Gastroesophageal sphincter (tissue), 3 donors: ENCODE data around the gene ARID3B.

Experiments
- POLR2A ChIP-seq, 2 donors: fragments of 450-650 bp; IDR thresholded peaks; one replicate each; pipeline ENCODE4 v1.6.1; 2017; ENCODE audit warnings: antibody characterized with exemption in 2 of 2, mild to moderate bottlenecking in 2 of 2, moderate library complexity in 1 of 2
- TF ChIP-seq, protein P1 (sequence below), 4 experiments: fragments of 200-600 bp in 2 of 4; fragments of 450-650 bp in 2 of 4; sonication (generic) in 1 of 4; IDR thresholded peaks; one replicate each; pipeline ENCODE4 v1.5.1; 2017 to 2019; ENCODE audit warnings: antibody characterized with exemption in 4 of 4, mild to moderate bottlenecking in 2 of 4, moderate library complexity in 2 of 4

DNA sequence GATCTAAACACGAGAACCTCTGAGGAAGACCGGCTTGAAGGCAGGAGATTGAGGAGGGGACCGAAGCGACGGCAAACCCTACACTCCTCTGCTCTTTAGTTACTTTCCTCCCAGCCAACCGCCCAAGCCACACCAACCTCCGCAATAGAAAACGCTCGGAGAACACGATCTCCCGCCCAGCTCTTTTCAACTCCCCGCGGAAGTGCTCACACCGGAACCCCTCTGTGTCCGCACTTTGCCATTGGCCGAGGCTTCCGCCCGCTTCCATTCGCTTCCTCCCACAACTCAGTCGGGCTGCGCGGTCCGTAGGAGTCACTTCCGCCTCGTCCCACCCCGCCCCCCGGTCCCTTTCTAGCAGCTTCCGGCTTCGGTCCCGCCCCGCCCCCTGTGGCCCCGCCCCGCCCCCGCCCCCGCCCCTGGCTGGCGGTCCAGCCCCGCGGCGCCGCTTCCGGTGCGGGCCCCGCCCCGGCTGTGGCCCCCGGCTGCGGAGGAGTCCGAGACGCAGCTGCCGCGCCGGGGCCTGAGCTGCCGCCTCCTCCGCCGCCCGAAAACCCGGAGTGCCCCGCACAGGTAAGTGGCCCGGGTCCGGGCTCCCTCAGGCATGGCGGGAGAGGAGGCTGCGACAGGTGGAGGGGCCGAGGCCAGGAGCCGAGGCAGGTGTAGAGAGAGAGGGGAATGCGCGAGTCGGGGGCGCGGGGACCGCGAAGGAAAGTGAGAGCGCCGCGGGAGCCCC, at the start of gene ARID3B:
- TF ChIP-seq POLR2A (IDR thresholded peaks at IDR 0.05): peak; percentile 42 to 68
- TF ChIP-seq, protein P1, sequence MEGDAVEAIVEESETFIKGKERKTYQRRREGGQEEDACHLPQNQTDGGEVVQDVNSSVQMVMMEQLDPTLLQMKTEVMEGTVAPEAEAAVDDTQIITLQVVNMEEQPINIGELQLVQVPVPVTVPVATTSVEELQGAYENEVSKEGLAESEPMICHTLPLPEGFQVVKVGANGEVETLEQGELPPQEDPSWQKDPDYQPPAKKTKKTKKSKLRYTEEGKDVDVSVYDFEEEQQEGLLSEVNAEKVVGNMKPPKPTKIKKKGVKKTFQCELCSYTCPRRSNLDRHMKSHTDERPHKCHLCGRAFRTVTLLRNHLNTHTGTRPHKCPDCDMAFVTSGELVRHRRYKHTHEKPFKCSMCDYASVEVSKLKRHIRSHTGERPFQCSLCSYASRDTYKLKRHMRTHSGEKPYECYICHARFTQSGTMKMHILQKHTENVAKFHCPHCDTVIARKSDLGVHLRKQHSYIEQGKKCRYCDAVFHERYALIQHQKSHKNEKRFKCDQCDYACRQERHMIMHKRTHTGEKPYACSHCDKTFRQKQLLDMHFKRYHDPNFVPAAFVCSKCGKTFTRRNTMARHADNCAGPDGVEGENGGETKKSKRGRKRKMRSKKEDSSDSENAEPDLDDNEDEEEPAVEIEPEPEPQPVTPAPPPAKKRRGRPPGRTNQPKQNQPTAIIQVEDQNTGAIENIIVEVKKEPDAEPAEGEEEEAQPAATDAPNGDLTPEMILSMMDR (IDR thresholded peaks at IDR 0.05): no peak
